HG02885 (cell line): Measurements from ENCODE around the gene ING3.

Experiments used
- ATAC-seq: cut with Tn5 transposase; IDR thresholded peaks from one replicate; pipeline ENCODE4 v1.9.1; 2021; ENCODE audit warnings: mild to moderate bottlenecking; ENCODE audit not compliant: unreplicated experiment, poor library complexity

Gene ING3

GRCh38 chr7:120987683-120988590, 37.4 kb downstream of the ING3 start:
- peak; percentile 96 for ATAC-seq

GRCh38 chr7:120988591-120989256, 38.1 kb downstream of the ING3 start, which contains the start of gene CPED1:
TSS of gene CPED1 (plus strand) at chr7:120988711. CDS start at chr7:120989622, 911 bp downstream.
- peak; percentile 53 for ATAC-seq

GRCh38 chr7:120989257-120990220, 39.0 kb downstream of the ING3 start:
- no peak for ATAC-seq

GRCh38 chr7:120990468-120991118, 40.0 kb downstream of the ING3 start:
- ATAC-seq: no peak

GRCh38 chr7:120991161-120991560, 40.6 kb downstream of the ING3 start:
- ATAC-seq: no peak

GRCh38 chr7:120991581-120991980, 41.0 kb downstream of the ING3 start:
- no peak for ATAC-seq

- ATAC-seq: no peak
These were observed 41.8 kb downstream of the ING3 start for GRCh38 chr7:120992272-120992964.

- ATAC-seq: no peak
These were observed 42.5 kb downstream of the ING3 start for GRCh38 chr7:120992965-120993494.

- no peak for ATAC-seq
These were observed 43.1 kb downstream of the ING3 start for GRCh38 chr7:120993553-120994191.

GRCh38 chr7:120994512-120995410, 44.2 kb downstream of the ING3 start:
- ATAC-seq: no peak

- no peak for ATAC-seq
These were observed 45.1 kb downstream of the ING3 start for GRCh38 chr7:120995654-120996053.

- ATAC-seq: no peak
These were observed 45.9 kb downstream of the ING3 start for GRCh38 chr7:120996333-120996987.

- ATAC-seq: no peak
These were observed 46.4 kb downstream of the ING3 start for GRCh38 chr7:120996988-120997345.

GRCh38 chr7:120997882-120998474, 47.4 kb downstream of the ING3 start:
- ATAC-seq: no peak

GRCh38 chr7:120998520-120998919, 47.9 kb downstream of the ING3 start:
- ATAC-seq: no peak

GRCh38 chr7:120998996-120999565, 48.5 kb downstream of the ING3 start:
- no peak for ATAC-seq
